NCI-H2196 treated with DMSO at 0.1 percent for 48 hours (cell line): ENCODE results near the gene NEDD4L.

Experiments used
- DNase-seq: peaks from one replicate; lab custom pipeline; 2025; ENCODE audit not compliant: unreplicated experiment; lab: John Stamatoyannopoulos, UW

Gene NEDD4L

DNA sequence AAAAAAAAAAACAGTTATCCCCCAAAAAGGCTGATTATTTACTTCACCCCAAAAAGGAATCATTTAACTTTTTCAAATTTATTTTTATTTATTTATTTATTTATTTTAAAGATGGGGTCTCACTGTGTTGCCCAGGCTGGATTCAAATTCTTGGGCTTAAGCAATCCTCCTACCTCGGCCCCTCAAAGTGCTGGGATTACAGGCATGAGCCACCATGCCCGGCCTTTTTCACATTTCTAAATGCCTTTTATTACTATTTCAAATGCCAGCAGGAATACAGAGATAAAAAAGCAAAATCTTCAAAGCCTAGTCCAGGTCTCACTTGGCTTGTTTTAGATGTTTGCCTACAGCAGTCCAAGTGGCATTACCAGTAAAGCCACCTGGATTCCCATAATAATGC, 345.7 kb downstream of the NEDD4L start:
- no peak for DNase-seq

DNA sequence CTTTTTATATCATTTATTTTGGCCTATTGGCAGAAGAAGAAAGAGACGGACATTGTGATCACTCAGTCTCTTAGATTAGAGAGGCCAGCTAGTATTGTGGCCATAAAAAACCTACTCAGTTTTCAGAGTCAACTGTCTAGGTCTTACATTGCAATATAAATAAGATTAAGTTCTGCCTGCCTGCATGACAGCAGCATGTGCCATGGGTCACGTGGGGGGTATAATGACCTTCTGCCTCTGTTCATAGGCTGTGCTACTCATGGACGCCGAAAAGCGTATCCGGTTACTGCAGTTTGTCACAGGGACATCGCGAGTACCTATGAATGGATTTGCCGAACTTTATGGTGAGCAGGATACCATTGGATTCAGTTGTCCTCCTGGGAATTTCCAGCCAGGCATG, 346.4 kb downstream of the NEDD4L start:
- DNase-seq: no peak

DNA sequence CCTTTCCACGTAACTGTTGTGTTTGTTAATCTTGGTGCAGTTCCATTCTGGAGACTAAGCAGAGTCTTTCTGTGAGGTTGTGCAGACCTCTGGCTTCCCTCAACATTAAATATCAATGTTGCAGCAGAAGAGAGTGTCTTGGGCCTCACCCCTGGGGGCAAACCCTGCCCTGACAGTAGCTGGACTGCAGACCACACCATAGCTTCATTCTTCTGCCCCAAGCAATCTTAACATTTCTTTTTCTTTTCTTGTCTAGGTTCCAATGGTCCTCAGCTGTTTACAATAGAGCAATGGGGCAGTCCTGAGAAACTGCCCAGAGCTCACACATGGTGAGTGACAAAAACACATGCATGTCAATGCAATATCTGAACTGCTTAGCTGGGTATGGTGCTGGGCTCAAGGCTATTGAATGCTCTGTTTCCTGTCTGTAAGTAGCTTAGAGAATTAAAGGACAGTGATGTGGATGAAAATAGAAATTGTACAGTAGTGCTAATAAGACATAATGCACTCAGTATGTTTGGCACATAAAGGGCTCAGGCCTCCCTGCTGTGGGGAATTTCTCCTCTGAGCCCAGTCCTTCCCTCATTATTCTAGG, 347.3 kb downstream of the NEDD4L start:
- no peak for DNase-seq

DNA sequence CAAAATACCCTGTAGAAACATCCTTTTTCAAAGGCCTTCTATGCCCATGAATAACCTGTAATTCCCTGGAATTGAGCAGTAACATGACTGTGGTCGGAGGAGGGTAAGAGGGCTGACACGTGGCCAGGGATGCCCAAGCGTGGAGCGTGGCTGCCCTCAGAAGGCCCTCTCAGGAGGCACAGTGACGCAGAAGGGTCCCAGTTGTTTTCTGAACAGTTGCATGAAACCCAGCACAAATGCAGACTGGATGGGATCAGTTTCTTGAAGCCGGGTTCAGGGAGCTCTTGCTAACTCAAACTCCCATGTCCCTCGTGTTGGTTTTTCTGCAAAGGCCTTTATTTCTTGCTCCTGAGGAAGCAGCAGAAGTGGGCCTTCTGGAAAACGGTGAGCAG, 347.9 kb downstream of the NEDD4L start:
- DNase-seq: no peak

DNA sequence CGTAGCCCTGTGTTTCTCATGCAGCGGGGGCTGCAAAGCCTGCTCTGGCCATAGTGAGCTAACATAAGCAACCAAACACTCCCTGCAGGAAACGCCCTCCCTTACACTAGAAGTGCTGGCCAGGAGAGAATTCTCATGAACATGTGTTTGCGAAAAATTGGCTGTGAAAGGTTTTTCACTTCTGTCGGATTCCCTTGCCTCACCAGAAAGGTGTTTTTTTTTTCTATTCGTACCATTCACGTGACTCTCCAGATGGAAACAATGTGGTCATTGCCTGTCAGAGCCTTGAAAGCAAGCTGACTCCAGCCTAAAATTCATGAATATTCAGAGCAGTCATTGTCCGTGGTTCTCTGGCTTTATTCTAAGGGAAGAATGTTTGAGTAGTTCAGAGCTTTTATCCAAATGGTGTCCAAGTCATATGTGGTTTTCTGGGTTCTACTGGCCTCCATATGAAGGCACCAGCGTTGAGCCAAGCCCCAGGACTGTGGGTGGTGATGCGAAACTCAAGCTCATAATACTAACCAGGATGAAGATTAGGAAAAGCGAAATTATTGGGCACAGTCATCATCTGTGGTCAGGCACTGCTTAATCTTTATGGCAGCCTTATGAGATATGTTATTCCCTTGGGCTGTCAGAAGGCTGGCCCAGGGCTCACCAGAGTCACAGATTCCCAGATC, 348.4 kb downstream of the NEDD4L start:
- no peak for DNase-seq

DNA sequence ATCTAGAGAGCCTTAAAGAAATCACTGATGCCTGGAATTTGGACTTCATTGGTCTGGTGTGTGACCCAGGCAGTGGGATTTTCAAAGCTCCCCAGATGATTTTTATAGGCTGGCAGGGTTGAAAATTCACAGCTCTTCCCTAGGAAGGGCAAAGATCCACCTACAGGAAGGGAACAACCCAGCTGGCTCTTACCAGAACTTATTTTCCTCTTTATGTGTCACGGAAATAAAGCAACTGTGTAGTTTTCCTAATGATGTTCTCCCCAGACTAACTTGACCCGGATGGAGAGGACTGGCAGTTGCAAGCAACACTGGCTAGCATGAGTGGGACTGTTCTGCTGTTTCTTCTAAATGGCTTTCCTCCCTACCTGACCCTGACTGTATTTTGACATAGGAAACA, 349.3 kb downstream of the NEDD4L start:
- no peak for DNase-seq

DNA sequence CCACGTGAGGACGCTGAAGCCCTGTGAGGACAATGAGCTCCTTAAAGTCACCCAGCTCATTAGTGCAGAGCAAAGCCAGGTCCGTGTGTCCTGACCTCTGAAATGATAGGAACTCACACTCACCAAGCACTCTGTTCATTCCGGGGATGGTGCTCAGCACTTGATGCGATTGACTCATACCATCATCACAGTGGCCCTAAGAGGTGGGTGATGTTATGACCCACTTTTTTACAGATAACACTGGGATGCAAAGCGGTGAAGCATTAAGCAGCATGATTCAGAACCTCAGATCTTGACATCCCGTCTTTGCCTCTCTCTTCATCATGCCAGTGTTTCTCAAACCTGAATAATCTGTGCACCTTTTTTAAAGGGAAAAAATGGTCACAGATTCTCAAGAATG, 350.0 kb downstream of the NEDD4L start:
- no peak for DNase-seq

DNA sequence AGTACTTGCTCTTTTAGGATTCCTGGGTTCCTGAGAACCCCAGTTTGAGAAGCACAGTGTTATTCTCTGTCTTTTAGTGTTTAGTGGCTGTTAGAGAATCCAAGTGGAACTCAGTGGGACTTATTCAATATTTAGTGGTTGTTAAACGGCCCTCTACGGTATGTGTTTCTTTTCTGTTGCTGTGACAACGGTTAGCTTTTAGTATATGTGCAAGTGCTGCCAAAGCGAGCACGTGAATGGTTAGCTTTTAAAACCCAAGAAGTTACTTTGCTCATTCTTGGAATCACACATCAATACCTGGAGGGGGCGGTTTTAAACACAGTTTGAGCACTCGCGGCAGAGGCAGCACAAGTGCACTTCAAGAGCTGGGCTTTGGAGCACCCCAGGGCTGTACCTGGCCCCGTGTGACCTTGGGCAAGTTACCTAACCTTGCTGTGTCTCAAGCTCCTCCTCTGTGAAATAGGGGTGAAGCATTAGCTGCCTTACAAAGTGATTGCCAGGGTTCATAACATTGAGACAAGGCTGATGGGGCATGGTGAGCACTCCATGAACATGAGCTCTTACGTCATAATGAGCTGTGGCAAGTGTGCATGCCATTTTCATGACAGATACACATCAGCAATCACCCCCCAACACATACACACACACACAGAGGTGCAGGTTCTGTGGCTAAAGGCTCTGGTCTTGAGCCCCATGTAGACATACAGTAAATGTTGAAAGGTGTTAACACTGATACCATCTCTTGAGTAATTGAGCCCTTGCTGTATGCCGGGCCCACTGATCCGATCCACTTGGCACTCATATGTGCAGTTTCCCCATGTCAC, 350.8 kb downstream of the NEDD4L start:
- DNase-seq: no peak

DNA sequence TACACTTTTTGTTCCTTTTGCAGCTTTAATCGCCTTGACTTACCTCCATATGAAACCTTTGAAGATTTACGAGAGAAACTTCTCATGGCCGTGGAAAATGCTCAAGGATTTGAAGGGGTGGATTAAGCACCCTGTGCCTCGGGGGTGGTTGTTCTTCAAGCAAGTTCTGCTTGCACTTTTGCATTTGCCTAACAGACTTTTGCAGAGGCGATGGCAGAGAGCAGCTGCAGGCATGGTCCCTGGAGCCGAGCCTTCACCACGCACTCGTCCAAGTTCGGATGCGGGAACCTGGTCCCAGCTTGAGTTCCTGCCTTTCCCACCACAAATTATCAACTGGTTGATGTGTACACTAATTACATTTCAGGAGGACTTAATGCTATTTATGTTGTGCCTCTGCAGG, 352.1 kb downstream of the NEDD4L start:
- no peak for DNase-seq

DNA sequence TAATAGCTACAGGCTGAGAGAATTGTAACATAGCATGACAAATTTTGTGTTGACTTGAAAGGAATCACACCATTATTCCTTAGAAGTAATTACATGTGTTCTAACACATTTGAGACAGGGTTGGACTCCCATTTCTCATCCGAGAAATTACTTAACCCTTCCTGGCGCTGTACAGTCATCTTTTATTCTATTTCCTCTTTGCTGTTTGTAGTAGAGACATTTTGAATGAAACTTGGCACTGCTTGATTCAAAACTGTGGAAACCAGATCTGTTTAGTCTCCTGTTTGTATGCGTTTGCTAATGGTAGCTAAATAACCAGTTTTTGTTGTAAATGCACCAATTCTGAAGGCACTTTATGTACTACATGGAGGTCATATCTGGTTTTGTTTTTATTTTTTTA, 352.9 kb downstream of the NEDD4L start:
- DNase-seq: no peak

DNA sequence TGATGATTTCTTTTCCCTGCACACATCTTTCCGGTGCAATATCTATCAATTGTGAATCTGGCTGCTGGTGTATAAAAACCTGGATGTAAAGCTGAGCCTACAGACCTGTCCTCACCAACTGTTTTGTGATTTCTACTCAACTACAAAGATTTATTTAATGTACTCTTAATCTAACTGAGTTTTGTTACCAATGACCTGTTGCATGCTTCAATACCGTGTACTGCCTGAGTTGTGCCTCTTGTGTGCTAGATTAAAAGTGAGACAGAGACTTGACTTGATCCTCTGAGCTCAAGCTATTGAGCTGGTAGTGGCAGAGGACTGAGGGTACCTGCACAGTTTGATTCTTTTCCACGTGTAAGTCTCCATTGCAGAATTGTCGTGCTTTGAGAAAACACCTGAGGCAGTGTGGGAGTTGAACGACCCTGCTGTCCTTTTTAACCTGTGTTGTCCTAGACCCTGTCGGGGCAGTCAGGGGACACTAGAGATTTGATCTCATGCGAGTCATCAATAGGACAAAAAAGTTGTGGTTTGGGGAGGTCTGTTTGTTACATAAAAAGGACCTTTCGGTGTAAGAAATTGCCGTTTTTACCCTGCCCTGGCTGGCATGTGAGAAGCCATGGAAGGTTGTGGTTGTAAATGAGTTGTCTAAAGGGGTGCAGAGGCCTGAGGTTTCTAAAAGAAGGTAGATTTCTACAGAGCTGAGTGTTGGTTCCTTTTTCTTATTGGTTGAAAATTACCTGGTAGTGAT, 353.5 kb downstream of the NEDD4L start:
- no peak for DNase-seq

DNA sequence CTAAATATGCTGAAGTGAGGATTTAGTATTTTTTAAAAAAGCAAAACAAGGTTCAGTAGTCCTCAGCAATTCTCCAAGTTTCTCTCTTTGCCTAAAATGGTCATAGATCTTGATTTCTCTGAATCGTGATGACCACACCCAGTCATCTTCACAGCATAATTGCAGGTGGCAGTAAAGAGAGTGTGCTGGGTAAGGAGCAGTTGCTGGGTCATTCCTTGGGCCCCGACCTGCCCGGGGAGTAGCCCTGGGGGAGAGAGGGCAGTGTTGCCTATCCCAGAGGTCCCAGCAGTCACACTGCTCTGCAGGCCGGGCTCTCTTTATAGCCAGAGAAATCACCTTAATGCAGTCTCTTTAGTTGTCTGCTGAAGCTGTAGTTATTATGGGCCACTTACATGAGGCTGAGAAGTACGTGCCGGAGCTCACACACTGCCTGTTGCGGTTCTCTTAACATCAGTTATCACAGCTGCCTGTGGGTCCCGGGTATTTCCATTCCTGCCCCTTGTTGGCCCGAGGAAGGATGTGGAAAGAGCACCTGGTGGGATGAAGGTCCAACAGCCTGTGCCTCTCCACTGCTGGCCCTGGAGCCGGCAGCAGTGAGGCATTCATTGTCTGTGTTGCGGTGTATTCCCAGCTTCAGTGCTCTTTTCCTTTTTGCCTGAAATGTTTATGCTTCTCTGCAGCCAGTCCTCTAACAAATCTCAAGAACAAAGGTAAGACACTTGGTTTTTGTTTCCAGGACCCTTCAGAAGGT, 354.8 kb downstream of the NEDD4L start:
- DNase-seq: no peak

DNA sequence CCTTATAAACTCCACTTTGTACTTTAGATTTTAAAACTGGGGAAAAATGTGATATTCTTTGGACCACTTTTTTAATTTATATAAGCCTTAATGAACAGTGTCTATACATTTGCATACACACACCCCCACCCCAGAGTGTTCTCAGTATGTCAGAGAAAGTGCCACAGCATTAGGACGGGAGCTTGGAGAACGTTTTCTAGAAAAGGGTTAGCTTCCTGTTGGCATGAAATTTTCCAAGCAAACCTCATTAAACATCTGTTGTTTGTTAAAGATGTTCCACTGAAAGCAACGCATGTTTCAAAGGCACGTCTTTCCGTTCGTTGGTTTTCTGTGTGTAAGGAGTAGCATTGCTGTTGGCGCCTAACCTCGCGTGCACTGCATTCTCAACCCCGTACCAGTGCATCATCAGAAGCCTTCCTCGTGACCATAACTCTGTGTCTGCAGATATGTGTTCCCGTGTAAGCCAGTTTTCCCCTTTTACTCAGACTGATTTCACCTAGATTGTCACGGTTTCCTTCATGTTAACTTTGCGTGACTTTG, 356.4 kb downstream of the NEDD4L start:
- no peak for DNase-seq

DNA sequence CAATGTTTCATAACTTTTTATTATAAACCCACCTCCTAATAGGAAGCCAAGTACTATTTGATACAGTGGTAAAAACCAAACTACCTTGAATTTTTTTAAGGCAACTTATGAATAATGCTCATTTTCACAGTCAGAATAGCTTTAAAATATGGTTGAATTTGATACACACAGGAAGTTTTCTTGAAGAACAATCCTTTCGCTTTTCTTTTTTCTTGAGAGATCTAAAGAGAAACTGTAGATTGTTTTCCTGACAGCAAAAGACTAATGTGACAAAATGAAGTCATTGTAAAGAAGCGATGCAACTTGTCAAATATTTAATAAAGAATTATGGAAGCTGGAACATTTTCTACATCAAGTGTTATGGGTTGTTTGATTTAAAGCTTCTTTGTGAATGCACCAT, 357.2 kb downstream of the NEDD4L start:
- no peak for DNase-seq

DNA sequence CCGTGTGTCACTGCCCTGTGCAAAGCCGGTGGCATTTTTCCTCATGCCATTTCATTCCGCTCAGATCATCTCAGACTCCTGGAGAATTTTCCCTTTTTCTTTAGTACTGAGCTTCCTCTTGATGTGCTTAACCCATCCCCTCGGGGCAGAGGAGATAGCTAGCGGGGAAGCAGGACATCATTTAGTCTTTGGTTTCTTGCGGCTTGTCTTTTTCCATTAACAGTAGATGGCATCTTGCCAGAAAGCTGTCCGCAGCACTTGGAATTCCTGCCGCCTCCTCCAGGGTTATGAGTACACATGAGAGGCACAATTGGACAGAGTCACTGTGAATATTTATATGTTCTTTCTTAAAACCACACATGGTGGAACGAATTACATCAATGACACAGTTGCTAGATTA, 358.2 kb downstream of the NEDD4L start:
- no peak for DNase-seq

DNA sequence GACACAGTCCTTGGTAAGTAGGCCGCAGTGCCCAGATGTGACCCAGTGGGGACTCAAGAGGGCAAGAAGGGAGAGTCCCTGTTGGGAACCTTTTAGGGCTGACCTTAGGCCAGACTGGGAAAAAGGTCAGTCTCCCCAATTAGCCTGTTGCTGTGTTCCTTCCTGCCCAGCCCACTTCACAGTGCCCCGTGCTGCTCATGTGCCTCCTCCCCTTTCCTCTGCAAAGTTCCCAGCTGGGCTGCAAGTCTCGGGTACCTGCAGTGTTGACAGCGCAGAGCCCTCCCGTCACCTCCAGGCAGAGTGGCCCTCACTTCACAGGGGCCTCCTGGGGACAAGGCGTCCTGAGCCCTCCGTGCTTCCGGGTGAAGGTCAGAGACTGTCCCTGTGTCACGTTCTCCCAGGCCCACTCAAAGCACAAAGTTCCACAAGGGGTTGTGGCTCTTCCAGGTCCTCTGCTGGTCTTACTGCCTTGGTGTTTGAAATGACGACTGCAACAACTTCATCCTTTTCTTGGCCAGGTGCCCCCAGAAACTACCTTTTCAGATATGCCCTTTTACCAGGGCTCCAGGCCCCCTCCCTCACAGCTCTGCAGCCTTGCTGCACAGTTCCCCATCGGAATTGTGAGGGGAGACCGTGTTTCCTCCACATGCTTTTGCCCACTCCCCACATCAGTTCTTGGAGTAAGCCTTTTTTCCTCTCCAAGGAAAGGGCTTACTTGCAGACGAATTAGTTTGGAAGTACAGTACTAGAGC, 359.1 kb downstream of the NEDD4L start:
- DNase-seq: no peak

DNA sequence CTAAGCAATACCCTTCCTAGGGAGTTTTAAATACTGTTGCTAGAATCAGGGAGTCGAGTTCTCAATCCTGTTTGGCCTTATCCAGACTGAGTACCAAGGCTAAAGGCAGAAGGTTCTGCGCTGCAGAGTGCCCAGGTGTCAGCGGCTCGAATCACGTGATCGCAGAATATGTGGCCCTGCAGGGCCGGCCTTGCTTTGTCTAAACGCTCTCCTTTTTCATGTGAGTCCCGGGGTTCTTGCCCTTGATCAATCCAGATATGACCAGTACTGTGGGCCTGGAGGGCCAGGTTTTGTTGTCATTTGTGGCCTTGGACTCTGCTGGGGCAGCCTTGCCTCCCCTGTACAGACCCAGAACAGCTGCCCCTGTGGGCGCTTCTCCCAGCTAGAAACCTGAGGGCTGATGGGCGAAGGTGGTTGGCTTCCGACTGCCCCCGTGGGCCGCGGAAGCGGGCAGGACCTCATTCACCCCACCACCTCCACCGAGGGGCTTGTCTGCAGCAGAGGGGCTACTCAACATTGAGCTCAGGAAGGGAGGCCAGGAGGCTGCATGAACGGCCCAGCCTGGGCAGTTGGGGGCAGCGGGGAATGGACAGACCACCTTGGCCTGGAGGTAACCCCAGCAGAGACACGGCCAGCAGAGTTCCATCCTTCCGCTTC, 359.9 kb downstream of the NEDD4L start:
- no peak for DNase-seq

DNA sequence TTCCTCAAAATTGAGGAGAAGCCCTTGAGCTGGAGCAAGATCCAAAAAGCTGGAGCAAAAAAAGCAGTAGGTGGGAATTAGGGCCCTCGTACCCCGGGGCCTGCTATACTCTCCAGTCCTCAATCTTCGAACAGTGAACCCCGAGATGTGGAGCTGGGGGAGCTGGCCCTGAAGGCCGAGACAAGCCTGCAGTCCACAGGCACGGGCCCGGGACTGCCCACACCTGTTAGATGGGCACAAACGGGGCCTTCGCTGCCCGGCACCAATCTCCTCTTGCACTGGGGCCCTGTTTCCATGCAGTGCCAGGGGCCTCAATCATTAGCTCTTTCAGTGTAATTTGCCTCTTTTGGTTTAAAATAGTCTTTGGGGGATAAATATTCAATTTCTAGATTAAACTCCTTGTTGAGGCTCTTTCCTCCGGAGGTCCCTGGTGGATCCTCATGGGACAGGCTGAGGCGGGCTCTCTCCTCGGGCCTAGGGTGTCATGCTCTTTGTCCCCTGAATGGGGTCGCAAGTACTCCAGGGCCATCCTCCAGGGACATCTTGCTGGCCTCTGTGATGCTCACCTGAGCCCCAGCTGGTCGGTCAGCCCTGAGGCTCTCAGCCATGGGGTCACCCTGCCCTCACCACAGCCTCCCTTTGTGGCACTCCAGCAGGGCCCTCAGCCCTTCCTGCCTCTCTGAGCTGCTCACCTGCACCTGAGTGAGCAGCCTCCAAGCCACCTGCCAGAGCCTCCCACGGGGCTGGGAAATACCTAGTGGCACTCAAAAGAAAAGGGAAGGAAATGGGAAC, 361.3 kb downstream of the NEDD4L start:
- no peak for DNase-seq

DNA sequence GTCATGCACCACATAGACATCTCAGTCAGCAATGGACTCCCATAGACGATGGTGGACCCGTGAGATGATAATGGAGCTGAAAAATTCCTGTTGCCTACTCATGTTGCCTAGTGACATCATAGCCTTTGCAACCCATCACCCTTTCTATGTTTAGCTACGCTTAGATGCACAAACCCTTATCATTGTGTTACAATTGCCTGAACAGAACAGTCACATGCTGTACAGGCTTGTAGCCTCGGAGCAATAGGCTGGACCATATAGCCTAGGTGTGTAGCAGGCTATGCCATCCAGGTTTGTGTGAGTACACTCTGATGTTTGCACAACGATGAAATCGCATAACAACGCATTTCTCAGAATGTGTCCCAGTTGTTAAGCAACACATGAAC, 363.2 kb downstream of the NEDD4L start:
- DNase-seq: no peak
